SK-N-SH treated with all-trans-retinoic acid at 6 μM for 48 hours (cell line): ENCODE data around the gene ESPNL.

ENCODE experiments used
- ESRRG ChIP-seq: fragments of 250-450 bp; sonication (Bioruptor Pico); IDR thresholded peaks from 2 replicates; pipeline ENCODE4 v1.6.1; 2021; ENCODE audit warnings: mild to moderate bottlenecking
- ISL1 ChIP-seq: fragments of 250-450 bp; sonication (Bioruptor Pico); IDR thresholded peaks from 2 replicates; pipeline ENCODE4 v2.1.2; 2022; ENCODE audit warnings: mild to moderate bottlenecking, moderate library complexity
- OSR1 ChIP-seq: fragments of 250-450 bp; sonication (Bioruptor Pico); IDR thresholded peaks from 2 replicates; pipeline ENCODE4 v1.8.0; 2022; ENCODE audit warnings: moderate library complexity, mild to moderate bottlenecking, inconsistent platforms
- PPARA ChIP-seq: fragments of 250-450 bp; sonication (Bioruptor Pico); IDR thresholded peaks from 2 replicates; pipeline ENCODE4 v1.5.0; 2020; ENCODE audit warnings: mild to moderate bottlenecking, borderline replicate concordance
- SNAI2 ChIP-seq: fragments of 250-450 bp; sonication (Bioruptor Pico); IDR thresholded peaks from 2 replicates; pipeline ENCODE4 v1.5.0; 2020; ENCODE audit warnings: mild to moderate bottlenecking, moderate library complexity
- TCF4 ChIP-seq: fragments of 250-450 bp; sonication (Bioruptor Pico); IDR thresholded peaks from 2 replicates; pipeline ENCODE4 v1.8.0; 2021; ENCODE audit warnings: mild to moderate bottlenecking, moderate library complexity, borderline replicate concordance
- TOX ChIP-seq: fragments of 250-450 bp; sonication (Bioruptor Pico); IDR thresholded peaks from 2 replicates; pipeline ENCODE4 v1.8.0; 2021; ENCODE audit warnings: mild to moderate bottlenecking, moderate library complexity, borderline replicate concordance
- ZFP3 ChIP-seq: fragments of 250-450 bp; sonication (Bioruptor Pico); IDR thresholded peaks from 2 replicates; pipeline ENCODE4 v1.5.0; 2020; ENCODE audit warnings: mild to moderate bottlenecking, moderate library complexity
- ZFP30 ChIP-seq: fragments of 450-650 bp; formaldehyde crosslinking; IDR thresholded peaks from 2 replicates; pipeline ENCODE4 v1.5.0; 2022; ENCODE audit warnings: mild to moderate bottlenecking, moderate library complexity
- ZNF565 ChIP-seq: fragments of 450-650 bp; formaldehyde crosslinking; conservative IDR thresholded peaks from 2 replicates; pipeline ENCODE4 v1.5.0; 2020; ENCODE audit warnings: low read depth, mild to moderate bottlenecking, moderate library complexity
- ZNF70 ChIP-seq: fragments of 450-650 bp; formaldehyde crosslinking; IDR thresholded peaks from 2 replicates; pipeline ENCODE4 v1.5.0; 2020; ENCODE audit warnings: mild to moderate bottlenecking, moderate library complexity
- TF ChIP-seq, protein P1 (sequence below): fragments of 250-450 bp; sonication (Bioruptor Pico); IDR thresholded peaks from 2 replicates; pipeline ENCODE4 v1.8.0; 2021; ENCODE audit warnings: low read depth, mild to moderate bottlenecking, moderate library complexity, borderline replicate concordance
- TF ChIP-seq, protein P2 (sequence below): fragments of 250-450 bp; sonication (Bioruptor Pico); IDR thresholded peaks from 2 replicates; pipeline ENCODE4 v1.8.0; 2020; ENCODE audit warnings: mild to moderate bottlenecking, moderate library complexity, borderline replicate concordance
- TF ChIP-seq, protein P3 (sequence below): fragments of 250-450 bp; sonication (Bioruptor Pico); IDR thresholded peaks from 2 replicates; pipeline ENCODE4 v1.5.1; 2020; ENCODE audit warnings: low read depth, mild to moderate bottlenecking, moderate library complexity

DNA sequence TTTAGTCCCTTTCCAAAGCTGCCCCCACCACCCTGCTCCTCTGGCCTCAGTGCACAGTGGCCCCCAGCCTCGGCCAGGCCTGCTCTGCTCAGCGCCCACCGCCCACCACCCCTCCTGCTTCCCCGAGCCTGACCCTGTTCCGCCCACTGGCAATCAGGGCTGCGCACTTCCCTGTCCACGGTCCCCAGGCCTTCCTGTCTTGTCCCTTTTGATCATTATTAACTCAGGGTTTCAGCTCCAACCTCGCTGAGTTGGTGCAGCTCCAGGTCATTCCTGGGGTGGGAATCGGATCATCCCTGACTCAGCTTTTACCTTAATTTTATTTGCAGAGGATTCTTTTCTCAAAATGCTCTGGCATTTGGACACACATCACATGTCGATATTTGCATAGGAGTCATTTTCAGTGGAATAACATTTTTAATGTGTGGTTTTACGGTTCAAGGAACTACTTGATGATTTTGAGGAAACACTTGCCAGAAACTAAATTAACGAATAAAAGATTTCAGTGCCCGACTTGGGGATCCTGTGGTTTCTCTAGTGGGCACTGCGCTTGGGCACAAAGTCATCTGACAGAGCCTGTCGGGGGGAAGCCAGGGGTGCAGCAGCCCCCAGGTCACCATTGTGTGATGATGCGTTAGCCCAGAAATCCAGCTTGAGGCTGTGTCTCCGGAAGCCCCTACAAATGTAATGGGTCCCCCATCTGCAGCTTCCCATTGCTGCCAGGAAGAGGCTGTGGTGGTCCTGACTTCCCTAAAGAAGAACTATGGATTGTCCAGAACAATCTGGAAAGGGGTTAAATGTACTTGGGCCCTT, 1.0 kb upstream of the ESPNL start:
- TF ChIP-seq ZFP3 (CRISPR knock-in tag): no peak
- no peak for TF ChIP-seq ZFP30 (CRISPR knock-in tag)
- TF ChIP-seq, protein P1, sequence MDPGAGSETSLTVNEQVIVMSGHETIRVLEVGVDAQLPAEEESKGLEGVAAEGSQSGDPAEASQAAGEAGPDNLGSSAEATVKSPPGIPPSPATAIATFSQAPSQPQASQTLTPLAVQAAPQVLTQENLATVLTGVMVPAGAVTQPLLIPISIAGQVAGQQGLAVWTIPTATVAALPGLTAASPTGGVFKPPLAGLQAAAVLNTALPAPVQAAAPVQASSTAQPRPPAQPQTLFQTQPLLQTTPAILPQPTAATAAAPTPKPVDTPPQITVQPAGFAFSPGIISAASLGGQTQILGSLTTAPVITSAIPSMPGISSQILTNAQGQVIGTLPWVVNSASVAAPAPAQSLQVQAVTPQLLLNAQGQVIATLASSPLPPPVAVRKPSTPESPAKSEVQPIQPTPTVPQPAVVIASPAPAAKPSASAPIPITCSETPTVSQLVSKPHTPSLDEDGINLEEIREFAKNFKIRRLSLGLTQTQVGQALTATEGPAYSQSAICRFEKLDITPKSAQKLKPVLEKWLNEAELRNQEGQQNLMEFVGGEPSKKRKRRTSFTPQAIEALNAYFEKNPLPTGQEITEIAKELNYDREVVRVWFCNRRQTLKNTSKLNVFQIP (CRISPR knock-in tag): no peak
- no peak for TF ChIP-seq PPARA
- TF ChIP-seq ZNF70: no peak
- no peak for TF ChIP-seq SNAI2 (CRISPR knock-in tag)
- no peak for TF ChIP-seq TCF4
- no peak for TF ChIP-seq ISL1 (CRISPR knock-in tag)
- no peak for TF ChIP-seq OSR1 (CRISPR knock-in tag)
- TF ChIP-seq ESRRG (CRISPR knock-in tag): no peak
- TF ChIP-seq TOX (CRISPR knock-in tag): no peak
- TF ChIP-seq, protein P2, sequence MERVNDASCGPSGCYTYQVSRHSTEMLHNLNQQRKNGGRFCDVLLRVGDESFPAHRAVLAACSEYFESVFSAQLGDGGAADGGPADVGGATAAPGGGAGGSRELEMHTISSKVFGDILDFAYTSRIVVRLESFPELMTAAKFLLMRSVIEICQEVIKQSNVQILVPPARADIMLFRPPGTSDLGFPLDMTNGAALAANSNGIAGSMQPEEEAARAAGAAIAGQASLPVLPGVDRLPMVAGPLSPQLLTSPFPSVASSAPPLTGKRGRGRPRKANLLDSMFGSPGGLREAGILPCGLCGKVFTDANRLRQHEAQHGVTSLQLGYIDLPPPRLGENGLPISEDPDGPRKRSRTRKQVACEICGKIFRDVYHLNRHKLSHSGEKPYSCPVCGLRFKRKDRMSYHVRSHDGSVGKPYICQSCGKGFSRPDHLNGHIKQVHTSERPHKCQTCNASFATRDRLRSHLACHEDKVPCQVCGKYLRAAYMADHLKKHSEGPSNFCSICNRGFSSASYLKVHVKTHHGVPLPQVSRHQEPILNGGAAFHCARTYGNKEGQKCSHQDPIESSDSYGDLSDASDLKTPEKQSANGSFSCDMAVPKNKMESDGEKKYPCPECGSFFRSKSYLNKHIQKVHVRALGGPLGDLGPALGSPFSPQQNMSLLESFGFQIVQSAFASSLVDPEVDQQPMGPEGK (CRISPR knock-in tag): no peak
- TF ChIP-seq, protein P3, sequence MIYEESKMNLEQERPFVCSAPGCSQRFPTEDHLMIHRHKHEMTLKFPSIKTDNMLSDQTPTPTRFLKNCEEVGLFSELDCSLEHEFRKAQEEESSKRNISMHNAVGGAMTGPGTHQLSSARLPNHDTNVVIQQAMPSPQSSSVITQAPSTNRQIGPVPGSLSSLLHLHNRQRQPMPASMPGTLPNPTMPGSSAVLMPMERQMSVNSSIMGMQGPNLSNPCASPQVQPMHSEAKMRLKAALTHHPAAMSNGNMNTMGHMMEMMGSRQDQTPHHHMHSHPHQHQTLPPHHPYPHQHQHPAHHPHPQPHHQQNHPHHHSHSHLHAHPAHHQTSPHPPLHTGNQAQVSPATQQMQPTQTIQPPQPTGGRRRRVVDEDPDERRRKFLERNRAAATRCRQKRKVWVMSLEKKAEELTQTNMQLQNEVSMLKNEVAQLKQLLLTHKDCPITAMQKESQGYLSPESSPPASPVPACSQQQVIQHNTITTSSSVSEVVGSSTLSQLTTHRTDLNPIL: no peak
- no peak for TF ChIP-seq ZNF565 (CRISPR knock-in tag)
